Colonic mucosa (tissue), 4 donors: ENCODE results near the gene CD109. TPM values are rescaled to one million over a fixed set of nuclear protein-coding genes. Genes with fewer than 3 reads are reported as not detected.
A peak's percentile ranks its signal among the peaks of the same experiment; 100 is the strongest.

Source experiments
- DNase-seq: peaks from one replicate; pipeline ENCODE4 v3.0.0-alpha.2; 2020
- H3K27ac ChIP-seq: fragments of 200-600 bp; one replicate; pipeline ENCODE4 v1.8.0; 2021
- H3K27me3 ChIP-seq: fragments of 200-600 bp; one replicate; pipeline ENCODE4 v1.8.0; 2021
- H3K36me3 ChIP-seq: fragments of 200-600 bp; one replicate; pipeline ENCODE4 v1.8.0; 2021
- H3K4me1 ChIP-seq: fragments of 200-600 bp; one replicate; pipeline ENCODE4 v1.8.0; 2021; ENCODE audit warnings: mild to moderate bottlenecking
- H3K4me3 ChIP-seq: fragments of 200-600 bp; one replicate; pipeline ENCODE4 v1.8.0; 2021
- H3K9ac ChIP-seq, 2 donors: one replicate each; pipeline ENCODE4 v1.7.0; 2013; ENCODE audit warnings: control low read depth in 2 of 2, low read depth in 2 of 2, low read length in 2 of 2
- H3K9me3 ChIP-seq: fragments of 200-600 bp; one replicate; pipeline ENCODE4 v1.8.0; 2021
- intact Hi-C: fragments of 100-400 bp; cut with DNase I; formaldehyde crosslinking; loops from one replicate; pipeline ENCODE4 v1.14.1; 2022
- total RNA-seq, 2 donors: library from RNA; stranded (reverse); fragmentation: NEBNext Ultra II Directional in 1 of 2; extraction: Animal tissue kit (Norgen Biotek cat#: 25700) in 1 of 2; gene quantifications; one replicate each; pipeline ENCODE4 v1.2.1, GENCODE V29; 2021
- TF ChIP-seq, protein P1 (sequence below): fragments of 200-600 bp; IDR thresholded peaks from one replicate; pipeline ENCODE4 v1.8.0; 2022; ENCODE audit warnings: antibody characterized with exemption, mild to moderate bottlenecking
- donor health status: healthy.
- donor health status: DM: no; HTN: no; CAD: no.
- donor health status: DM: no; HTN: no; CAD: no.

CD109 gene
- total RNA-seq, 2 donors from 2014 or later: 1.1 to 4.5 TPM

DNA sequence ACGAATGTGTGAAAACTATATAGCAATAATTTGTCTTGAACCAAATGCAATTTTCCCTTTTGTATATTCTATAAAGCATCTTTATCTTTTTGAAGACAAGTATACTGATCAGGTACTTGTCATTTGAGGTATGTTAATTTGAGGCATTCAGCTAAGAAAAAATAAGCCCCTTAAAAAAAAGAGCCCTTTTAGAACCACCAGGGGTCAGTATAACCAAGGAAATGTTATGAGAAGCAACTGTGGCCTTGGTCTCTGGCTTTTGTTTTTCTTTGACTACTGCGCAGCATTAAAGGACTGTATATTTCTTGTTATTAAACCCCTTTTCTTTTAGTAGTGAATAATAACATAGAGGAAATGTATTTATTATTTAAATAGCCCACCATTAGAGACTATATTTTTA lies 43.1 kb downstream of the CD109 start:
- H3K9ac ChIP-seq: no peak overlapping the region
- TF ChIP-seq, protein P1, sequence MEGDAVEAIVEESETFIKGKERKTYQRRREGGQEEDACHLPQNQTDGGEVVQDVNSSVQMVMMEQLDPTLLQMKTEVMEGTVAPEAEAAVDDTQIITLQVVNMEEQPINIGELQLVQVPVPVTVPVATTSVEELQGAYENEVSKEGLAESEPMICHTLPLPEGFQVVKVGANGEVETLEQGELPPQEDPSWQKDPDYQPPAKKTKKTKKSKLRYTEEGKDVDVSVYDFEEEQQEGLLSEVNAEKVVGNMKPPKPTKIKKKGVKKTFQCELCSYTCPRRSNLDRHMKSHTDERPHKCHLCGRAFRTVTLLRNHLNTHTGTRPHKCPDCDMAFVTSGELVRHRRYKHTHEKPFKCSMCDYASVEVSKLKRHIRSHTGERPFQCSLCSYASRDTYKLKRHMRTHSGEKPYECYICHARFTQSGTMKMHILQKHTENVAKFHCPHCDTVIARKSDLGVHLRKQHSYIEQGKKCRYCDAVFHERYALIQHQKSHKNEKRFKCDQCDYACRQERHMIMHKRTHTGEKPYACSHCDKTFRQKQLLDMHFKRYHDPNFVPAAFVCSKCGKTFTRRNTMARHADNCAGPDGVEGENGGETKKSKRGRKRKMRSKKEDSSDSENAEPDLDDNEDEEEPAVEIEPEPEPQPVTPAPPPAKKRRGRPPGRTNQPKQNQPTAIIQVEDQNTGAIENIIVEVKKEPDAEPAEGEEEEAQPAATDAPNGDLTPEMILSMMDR: peak; percentile 76
- H3K9me3 ChIP-seq: no peaks in the 10 kb centered on the region
- no peak overlapping the region for H3K4me3 ChIP-seq
- no peaks in the 10 kb centered on the region for H3K4me1 ChIP-seq
- H3K27ac ChIP-seq: no peak overlapping the region
- H3K36me3 ChIP-seq: no peaks in the 10 kb centered on the region
- intact Hi-C loops: no loop called here
- no peak for DNase-seq
- no peaks in the 10 kb centered on the region for H3K27me3 ChIP-seq

GRCh38 chr6:73742433-73742832 lies 46.4 kb downstream of the CD109 start:
- H3K27me3 ChIP-seq: no peaks in the 10 kb centered on the region
- H3K4me1 ChIP-seq: no peaks in the 10 kb centered on the region
- no peaks in the 10 kb centered on the region for H3K36me3 ChIP-seq
- H3K9ac ChIP-seq: no peak overlapping the region
- no peak overlapping the region for H3K4me3 ChIP-seq
- H3K27ac ChIP-seq: no peak overlapping the region
- intact Hi-C loops: no loop called here
- TF ChIP-seq, protein P1: no peak
- H3K9me3 ChIP-seq: no peaks in the 10 kb centered on the region
- DNase-seq: no peak

GRCh38 chr6:73743081-73743480 lies 47.1 kb downstream of the CD109 start:
- no peaks in the 10 kb centered on the region for H3K27me3 ChIP-seq
- no peak overlapping the region for H3K27ac ChIP-seq
- no peaks in the 10 kb centered on the region for H3K36me3 ChIP-seq
- no peak overlapping the region for H3K9ac ChIP-seq
- intact Hi-C loops: no loop called here
- TF ChIP-seq, protein P1: no peak
- H3K9me3 ChIP-seq: no peaks in the 10 kb centered on the region
- H3K4me1 ChIP-seq: no peaks in the 10 kb centered on the region
- no peak overlapping the region for H3K4me3 ChIP-seq
- no peak for DNase-seq

DNA sequence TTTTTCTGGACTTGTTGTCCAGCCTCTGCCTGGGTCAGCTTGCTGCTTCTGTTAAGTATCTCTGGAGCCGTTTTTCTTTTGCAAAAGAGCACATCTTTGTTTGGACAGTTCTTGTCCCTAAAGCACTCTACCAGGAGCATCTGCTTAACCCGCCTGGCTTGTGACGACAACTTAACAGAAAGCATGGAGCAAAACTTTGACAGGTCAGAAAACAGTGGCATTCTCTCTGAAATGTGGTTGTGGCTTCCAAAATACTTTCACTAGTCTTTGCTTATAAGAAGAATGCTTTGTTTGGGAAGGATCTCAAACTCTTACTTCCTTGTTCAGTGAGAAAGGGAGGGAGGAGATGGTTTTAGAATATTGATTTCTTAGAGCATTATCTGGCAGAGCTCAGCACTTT lies 47.6 kb downstream of the CD109 start:
- Histone ChIP-seq H3K36me3 (no peaks in the 10 kb centered on the region), H3K27ac (no peak overlapping the region), H3K9ac (no peak overlapping the region), H3K27me3 (no peaks in the 10 kb centered on the region), H3K4me3 (no peak overlapping the region), H3K4me1 (no peaks in the 10 kb centered on the region), H3K9me3 (no peaks in the 10 kb centered on the region)
- no peak for DNase-seq
- TF ChIP-seq, protein P1: no peak
- intact Hi-C loops: no loop called here

DNA sequence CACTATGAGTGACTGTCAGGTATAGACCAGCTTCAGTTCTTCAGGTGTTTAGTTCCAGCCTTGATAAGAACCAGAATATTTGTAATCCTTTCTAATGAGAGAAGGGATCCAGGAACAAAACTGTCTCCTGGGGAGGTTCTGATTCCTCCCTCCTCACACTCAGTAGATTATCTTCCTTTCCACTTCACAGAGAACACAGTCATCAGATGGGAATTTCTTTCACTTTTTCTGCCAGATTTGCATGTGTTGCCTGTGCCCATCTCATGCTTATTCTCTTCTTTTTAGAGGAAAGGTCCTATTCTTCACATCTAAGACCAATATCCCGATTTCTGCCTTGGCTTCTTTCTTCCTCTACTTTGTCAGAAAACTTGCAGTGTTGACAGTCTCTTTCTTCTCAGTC lies 50.8 kb downstream of the CD109 start:
- H3K27me3 ChIP-seq: no peaks in the 10 kb centered on the region
- H3K27ac ChIP-seq: no peak overlapping the region
- no peak for DNase-seq
- no peaks in the 10 kb centered on the region for H3K4me1 ChIP-seq
- H3K4me3 ChIP-seq: no peak overlapping the region
- TF ChIP-seq, protein P1: no peak
- intact Hi-C loops: no loop called here
- no peaks in the 10 kb centered on the region for H3K9me3 ChIP-seq
- no peaks in the 10 kb centered on the region for H3K36me3 ChIP-seq
- no peak overlapping the region for H3K9ac ChIP-seq

GRCh38 chr6:73747289-73747688 lies 51.3 kb downstream of the CD109 start:
- TF ChIP-seq, protein P1: no peak
- Histone ChIP-seq H3K27me3 (no peaks in the 10 kb centered on the region), H3K4me1 (no peaks in the 10 kb centered on the region), H3K36me3 (no peaks in the 10 kb centered on the region), H3K4me3 (no peak overlapping the region), H3K9ac (no peak overlapping the region), H3K27ac (no peak overlapping the region), H3K9me3 (no peaks in the 10 kb centered on the region)
- DNase-seq: no peak
- intact Hi-C loops: no loop called here
